Stimulated activated CD8-positive, alpha-beta memory T cell treated with anti-CD3 and anti-CD28 coated beads, Interleukin-12 subunit alpha, Interleukin-12 subunit beta, amount 100 ng/mL, for 1 hour (primary cell): ENCODE results near the gene CHN1.

Source experiments
- DNase-seq: peaks from one replicate; pipeline ENCODE4 v3.0.0-alpha.2; 2020; ENCODE audit warnings: low read depth

Gene CHN1, protein sequence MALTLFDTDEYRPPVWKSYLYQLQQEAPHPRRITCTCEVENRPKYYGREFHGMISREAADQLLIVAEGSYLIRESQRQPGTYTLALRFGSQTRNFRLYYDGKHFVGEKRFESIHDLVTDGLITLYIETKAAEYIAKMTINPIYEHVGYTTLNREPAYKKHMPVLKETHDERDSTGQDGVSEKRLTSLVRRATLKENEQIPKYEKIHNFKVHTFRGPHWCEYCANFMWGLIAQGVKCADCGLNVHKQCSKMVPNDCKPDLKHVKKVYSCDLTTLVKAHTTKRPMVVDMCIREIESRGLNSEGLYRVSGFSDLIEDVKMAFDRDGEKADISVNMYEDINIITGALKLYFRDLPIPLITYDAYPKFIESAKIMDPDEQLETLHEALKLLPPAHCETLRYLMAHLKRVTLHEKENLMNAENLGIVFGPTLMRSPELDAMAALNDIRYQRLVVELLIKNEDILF

DNA sequence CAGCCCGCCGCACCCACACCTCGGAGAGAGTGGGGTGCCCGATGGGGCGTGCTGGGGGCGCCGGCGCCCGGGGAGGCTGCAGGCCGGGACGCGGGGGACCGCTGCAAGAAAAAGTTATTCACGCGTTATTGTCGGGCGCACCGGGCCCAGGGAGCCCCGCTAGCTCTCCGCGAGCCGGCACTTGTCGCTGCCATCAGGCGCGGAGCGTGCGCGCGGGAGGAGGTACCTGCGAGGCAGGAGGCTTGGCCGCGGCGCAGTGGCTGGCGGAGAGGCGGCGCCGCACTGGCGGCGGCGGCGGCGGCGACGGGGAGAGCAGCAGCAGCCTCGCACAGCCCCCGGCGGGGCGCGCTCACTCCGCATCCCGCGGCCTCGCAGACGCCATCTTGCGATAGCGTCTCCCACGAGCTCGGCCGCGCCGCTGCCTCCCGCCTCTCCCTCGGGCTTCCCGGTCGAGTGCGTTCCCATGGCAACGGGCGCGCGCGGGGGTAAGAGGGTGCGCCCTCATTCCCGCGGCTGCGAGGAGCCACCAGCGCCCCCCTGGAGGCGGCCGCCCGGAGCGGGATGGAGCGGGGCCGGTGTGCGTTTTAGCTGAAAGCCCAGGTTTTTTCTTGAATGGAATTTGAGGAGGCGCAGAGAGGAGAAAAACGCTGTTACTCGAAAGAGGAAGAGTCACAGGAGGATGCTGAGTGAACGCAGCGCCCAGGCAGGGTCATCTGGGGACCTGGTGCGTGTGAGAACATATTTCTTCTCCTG lies at the start of gene CHN1:
CHN1 (minus strand) TSS at position 402 of the 753 bp plus-strand sequence. CDS start 469 bp downstream, outside the sequence.
- peak; percentile 26 for DNase-seq

DNA sequence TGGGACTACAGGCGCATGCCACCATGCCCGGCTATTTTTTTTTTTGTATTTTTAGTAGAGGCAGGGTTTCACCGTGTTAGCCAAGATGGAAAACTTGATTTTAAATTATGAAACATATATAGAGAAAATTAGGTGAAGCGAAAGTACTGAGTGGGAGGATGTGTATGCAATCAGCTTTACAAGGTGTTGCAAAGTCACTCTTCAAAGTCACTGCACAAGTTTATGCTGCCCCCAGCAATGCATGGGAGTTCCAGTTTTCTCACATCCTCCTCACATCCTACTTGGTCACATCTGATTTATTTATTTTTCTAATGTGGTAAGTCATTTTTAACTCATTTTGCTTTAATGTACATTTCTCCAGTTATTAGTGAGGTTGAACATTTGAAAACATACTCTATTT lies 49.2 kb upstream of the CHN1 start:
- DNase-seq = no peak

DNA sequence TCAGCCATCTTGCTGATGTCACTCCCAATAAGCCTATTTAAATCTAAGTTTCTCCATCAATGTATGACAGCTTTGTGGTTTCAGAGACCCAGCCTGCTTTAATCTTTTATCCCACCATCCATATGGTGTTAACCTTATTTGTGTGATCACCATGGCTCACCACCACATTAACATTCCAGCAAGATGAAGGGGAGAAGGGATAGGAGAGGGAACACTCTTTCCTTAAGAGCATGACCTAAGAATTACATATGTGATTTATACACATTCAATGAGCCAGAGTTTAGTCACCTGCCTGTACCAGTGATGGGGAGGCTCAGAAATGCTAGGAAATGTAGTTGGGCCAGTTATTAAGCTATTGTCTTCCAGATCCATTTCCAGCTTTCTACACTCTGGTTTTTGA lies 44.5 kb upstream of the CHN1 start:
- no peak for DNase-seq

DNA sequence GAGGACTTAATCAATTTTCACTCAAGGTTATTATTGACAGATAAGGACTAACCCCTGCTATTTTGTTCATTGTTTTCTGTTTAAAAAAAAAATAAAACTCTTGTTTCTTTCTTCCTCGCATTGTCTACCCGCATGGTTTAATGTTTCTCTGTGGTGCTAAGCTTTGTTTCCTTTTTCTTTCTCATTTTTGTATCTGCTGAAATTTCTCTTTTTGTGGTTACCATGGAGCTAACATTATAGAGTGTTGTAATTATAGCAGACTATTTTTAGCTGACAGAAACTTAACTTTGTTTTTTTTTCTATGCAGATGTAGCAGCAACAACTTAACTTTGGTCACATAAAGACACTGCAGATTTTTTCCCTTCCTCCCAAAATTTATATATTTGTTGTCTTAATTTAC lies 43.1 kb upstream of the CHN1 start:
- DNase-seq = no peak

DNA sequence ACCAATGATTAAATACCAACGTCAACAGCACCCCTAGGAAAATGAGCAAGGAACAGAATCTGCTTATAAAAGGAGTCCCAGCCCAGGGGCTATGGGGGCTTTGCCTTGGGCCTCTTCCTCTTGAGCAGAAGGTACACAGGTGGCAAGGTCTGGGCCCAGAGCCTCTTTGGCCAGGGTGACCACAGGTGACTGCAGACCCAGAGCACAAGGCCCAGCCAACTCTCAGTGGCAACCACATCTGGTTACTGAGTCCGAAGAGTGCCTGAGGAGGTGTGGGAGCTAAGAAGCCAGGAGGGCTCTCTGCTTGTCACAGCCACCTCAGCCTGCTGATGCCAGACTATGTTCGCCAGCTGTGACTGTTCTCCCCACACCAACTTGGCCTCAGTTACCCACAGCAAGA lies 34.3 kb upstream of the CHN1 start:
- no peak for DNase-seq

DNA sequence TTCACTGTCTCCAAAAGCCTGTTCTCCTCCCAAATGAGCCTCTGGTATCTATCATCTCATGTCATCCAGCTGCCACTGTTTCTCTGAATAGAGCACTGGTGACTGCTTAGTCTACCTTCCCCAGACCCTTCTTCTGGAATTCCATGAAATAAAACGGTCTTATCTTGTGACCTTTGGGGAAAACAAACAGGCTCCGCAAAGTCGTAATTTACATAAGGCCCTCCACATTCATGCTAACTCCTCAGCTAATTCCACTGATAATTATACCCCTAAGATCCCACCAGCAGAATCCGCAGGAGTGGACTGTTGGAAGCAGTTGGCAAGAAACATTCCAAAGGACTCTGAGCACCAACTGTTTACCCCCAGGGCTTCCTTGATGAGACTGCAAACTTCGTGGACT lies 33.9 kb upstream of the CHN1 start:
- no peak for DNase-seq

DNA sequence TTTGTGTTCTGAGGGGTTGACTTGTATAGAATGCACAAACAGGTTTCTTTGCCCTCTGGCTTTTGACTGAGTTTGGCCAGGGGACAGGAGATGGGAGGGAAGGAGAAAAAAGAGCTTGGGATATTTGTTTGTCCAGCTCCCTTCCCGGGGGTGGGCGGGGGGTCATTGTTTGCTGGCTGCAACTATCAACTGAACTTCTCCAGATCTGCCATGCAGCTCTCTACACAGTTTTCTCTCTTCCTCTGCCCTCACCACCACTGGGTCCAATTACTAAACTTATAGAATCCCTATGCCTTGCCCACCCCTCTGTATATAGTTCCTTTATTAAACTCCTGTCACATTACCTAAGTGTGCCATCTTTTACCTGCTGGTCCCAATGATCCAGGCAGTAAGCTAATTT lies 32.8 kb upstream of the CHN1 start:
- no peak for DNase-seq

DNA sequence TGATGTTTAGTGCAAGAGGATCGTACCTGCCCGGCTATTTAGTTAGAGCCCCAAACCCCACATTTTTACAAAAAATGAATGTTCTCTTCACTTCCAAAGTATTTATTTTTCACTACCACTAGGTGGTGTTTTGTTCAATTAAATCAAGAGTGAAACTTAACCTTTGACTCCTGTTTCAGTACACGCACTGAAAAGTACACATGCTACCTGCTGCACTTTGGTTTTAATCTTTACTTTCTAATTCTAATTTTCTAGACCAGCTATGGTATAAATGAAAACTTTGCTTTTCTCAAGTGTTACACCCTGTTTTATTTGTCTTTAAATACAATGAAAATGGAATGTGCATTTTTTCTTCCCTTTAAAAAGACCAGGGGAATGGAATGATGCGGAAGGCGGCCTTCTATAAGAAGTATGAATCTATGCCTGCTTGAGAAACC lies 31.4 kb upstream of the CHN1 start:
- DNase-seq = no peak

DNA sequence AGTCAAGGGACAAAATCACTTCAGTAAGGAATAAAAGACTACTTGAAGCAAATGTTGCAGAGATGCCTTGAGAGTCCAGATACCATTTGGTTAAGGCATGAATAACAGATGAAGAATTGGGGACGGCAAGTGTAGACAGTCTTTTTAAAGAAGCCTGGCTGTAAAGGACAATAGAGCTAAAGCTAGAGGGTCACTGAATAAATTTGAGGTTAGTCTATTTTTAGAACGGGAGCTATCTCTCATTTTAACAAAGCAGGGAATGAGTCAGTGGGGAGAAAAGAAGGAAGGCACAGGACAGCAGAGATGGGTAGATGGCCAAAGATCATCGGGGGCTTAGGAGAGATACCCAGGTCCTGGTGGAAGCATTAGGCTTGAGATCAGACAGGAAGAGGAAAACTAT lies 30.6 kb upstream of the CHN1 start:
- no peak for DNase-seq

DNA sequence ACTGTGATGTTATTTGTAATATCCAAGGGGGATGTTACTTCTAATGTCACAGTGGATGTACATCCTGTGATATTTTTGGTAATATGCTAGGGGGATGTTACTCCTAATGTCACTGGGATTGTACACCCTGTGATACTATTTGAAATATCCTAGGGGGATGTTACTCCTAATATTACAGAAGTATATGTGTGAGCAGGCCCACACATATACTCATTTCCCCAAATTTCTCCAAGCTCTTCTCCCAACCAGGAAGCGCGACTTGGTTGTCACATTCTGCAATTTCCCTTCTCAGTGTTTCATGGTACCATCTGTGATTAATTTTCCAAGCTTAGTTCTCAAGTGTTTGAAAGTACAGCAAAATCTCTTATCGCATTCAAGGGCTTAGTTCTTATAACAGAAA lies 29.5 kb upstream of the CHN1 start:
- DNase-seq = no peak

DNA sequence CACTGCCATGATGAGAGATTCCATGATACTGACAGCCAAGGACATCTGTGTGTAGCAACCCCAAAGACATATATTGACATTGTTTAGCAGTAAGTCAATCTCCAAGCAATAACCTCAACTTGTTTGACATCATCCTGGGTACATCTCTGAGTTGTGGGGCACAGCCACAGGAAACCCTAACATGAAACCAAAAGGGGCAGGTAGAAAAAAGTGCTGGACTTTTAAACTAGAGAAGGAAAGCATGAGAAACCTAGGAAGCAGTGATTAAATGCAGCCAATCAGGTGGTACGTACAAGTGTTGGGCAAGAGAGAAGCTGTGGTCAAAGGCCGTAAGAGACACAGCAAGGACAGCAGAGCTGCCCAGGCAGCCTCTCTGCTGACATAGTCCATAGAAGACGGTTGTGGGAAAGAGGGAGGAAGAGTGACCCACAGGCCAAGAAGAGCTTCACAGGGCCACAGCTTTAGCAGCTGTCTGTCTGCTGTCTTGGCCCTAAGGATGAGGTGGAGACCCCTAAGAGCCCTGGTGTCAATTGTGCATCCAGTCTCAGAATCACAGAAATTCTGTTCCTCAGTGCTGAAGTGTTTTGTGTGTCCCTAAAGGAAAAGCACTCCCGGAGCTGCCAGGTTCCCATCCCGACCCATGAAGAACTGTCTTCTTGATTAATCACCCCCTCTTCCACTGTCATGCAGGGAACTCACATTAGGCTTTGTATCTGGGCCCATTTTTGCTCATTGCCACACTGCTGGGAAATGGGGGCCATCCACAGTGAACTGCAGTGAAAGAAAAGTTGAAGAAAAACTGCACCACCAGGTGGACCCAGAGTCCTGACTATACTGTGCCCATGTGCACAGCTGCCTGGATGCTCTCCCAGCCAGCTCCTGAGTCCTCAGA lies 25.4 kb upstream of the CHN1 start:
- DNase-seq = no peak

DNA sequence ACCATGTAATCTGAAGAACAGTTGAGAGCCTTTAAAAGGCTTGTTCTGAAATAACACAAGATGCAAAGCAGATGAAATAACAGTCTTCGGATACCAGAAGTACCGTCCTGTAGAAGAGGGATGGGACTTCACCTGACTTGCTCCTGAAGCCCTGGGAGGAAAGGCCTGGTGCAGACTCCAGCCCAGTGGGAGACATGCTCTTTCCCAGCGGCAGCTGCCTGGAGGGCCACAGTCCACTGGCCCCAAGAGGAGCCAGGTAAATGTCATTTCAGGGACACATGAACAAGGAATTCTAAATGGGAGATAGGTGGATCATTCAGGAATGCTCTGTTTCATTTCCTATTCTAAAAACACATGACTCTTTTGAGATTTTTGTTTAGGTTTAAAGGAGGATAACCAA lies 22.6 kb upstream of the CHN1 start:
- DNase-seq = no peak

DNA sequence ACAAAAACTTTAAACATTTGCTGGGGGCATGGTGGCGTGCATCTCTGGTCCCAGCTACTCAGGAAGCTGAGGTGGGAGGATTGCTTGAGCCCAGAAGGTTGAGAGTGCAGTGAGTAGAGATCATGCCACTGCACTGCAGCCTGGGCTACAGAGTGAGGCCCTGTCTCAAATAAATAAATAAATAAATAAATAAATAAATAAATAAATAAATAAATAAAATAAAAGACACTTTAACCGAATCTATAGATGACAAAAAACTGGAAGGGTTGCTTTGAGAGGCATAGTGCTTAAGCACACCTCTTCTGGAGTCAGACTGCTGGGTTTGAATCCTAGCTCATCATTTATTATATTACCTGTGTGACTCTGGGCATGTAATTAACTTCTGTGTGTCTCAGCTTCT lies 21.2 kb upstream of the CHN1 start:
- no peak for DNase-seq

DNA sequence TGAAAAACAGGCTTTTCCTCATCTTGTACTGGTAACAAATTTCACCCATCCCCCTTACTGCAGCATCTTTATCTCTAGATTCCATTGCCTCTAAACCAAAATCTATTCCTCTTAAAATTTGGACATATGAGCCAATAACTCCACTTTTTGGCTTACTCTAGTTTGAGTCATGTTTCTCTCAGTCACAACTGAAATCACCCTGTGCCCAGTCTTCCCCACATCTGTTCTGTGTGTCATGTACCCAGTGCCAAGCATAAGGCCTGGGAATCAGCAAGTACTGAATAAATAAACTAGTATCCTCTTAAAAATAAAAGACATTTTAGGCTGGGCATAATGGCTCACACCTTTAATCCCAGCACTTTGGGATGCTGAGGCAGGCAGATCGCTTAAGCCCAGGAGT lies 20.8 kb upstream of the CHN1 start:
- DNase-seq = no peak

DNA sequence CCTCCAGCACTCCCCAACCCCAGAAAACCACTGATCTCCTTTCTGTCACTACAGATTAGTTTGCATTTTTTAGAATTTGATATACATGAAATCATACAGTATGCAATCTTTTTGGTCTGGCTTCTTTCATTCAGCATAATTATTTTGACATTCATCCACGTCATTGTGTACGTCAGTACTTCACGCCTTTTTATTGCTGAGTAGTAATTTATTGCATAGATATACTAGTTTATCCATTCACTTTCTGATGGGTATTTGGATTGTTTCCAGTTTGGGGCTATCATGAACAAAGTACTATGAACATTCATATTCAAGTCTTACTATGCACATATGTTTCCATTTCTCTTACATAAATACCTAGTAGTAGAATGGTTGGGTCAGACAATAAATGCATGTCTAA lies 20.1 kb upstream of the CHN1 start:
- DNase-seq = no peak

DNA sequence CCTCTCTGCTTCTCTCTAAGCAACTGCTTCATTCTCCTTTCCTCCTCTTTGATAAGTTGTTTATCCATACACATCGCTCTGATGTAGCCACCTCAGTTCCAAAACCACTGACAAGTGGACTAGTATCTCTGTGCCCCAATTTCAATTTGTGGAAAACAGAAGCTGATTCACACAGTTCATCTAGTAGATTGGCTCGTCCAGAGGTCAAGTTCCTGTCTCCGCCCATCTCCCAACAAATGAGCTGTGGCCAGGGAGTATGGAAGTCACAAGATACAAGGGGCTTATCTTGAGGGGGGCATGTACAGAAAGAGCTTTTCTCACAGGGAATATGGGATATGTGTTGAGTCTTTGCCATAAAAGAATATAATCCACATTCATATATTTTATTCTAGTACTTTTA lies 17.7 kb upstream of the CHN1 start:
- DNase-seq = no peak

DNA sequence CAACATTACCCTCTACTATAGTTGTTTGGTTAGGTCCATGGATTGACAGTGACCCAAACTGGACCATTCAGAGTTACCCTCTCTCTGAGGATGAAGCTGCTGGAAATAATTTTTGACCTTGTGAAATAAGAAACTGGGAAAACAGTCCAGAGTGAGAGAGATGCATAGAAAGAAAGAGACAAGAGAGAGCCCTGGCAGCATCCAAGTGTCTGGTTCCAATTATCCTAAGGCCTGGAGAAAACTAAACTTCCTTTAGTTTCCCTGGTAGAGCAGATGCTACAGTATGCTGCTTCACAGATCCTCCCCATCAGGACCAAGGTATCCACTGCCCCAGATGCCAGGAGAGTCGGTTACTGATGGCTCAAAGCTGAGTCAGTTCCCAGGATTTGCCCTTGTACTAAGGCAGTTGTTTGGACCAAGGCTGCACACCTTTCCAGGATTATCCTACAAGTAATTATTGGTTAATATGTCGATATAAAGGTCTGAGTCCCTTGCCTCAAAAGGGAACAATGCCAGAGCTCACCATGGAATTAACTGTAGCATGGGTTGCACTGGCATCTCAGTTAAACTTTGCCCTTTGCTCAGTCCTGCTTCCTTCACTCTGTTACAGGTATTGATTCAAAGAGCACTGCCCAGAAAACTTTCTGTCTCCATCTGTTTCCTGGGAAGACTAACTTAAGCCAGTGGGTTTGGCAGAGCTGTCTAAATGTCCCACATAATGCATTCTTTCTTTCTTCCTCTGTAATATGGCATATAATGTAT lies 14.6 kb upstream of the CHN1 start:
- no peak for DNase-seq

DNA sequence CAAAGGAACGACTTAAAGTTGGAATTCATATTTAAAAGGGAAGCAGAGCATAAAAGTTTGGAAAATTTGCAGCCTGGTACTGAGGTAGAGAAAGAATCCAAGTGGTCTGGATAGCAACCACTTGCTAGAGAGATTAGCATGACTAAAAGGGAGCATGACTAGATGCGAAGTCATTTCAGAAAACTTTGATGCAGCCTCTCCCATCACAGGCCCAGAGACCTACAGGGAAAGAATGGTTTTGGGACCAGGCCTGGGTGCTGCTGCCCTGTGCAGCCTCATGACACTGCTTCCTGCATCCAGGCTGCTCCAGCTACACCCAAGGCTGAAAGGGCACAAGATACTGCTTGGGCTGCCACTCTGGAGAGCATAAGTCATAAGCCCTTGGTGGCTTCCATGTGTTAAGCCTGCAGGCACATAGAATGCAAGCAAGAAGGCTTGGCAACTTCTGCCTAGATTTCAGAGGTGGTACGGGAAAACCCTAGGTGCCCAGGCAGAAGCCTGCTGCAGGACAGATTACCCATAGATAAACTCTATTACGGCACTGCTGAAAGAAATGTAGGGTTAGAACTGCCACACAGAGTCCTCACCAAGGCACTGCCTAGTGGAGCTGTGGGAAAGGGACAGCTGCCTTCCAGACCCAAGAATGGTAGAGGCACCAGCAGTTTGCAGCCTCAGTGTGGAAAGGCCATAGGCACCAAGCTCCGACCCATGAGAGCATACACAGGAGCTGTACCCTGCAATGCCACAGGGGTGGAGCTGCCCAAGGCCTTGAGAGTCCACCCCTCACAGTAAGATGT lies 12.6 kb upstream of the CHN1 start:
- no peak for DNase-seq

DNA sequence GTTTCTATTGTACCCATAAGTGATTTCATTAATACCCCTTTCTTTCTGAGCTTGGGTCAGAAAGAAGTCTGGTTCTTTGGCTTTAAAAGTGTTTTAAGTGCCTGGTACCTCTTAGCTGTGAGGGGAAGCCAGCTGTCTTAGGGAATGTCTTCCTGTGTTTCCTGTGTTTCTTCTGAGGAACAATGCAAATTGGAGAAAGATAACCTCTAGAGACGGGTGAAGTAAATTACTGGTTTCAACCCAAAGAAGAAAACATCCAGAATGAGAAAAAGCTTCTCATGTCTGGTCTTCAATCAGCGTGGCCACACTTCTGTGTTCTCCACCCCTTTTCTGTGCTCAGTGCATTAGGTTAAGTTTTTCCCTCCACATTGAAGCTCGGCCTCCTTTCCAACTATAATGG lies 10.2 kb upstream of the CHN1 start:
- no peak for DNase-seq

DNA sequence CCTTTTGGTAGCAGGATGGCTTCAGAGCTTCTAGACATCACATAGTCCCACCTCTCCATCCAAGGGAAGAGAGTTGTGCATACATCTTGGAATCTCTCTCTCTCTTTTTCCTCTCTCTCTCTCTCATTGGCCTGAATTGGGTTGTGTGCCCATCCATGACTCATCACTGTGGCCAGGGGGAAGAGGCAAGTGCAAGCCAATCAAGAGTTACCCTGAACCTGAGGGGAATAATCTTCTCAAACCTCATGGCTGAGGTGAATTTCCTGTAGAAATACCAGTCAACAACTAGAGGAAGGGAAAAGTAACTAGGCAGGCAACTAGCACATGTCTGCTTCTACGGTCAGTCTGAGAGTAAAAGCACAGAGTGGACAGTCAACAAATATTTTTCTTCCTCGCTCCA lies 7.3 kb upstream of the CHN1 start:
- no peak for DNase-seq

DNA sequence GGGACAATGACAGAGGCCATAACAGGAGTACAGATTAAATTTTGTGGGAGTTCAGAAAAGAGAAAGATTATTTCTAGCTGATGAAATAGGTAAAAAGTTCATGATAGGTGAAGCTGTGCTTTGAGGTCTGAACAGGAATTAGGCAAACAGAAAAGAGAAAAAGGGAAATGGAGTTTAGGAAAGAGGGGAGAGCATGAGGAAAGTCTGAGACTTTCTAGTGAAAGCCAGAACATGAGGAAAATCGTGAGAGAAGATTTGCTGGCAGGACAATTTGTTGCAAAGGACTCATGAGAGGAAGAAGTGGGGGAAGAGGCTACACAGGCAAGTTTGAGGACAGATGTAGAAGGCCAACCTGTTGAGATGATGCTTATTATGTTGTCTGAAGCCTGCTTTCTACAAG lies 6.3 kb upstream of the CHN1 start:
- DNase-seq = no peak
